H1 (cell line): ENCODE results near the gene IL2RA. TPM values are rescaled to one million over a fixed set of nuclear protein-coding genes. Genes with fewer than 3 reads are reported as not detected.

ENCODE experiments used
- BACH1 ChIP-seq: IDR thresholded peaks from 2 replicates; pipeline ENCODE4 v1.6.1; 2012; ENCODE audit warnings: low read length, improper control_type of control experiment
- CHD7 ChIP-seq: fragments of 300-600 bp; sonication (generic); IDR thresholded peaks from 2 replicates; pipeline ENCODE4 v1.7.1; 2012; ENCODE audit warnings: low read length, moderate library complexity, mild to moderate bottlenecking, inconsistent platforms; ENCODE audit not compliant: insufficient replicate concordance
- CTBP2 ChIP-seq: IDR thresholded peaks from 2 replicates; pipeline ENCODE4 v1.7.0; 2011; ENCODE audit warnings: borderline replicate concordance, mild to moderate bottlenecking, moderate library complexity, mixed read lengths, low read length; ENCODE audit not compliant: insufficient read depth, insufficient read length
- polyA plus RNA-seq, 7 experiments: library from polyadenylated mRNA; depleted of rRNA in 3 of 7; stranded (reverse) in 5 of 7; unstranded in 2 of 7; fragments of >200 nt in 5 of 7; fragments of 200-250 nt in 2 of 7; gene quantifications; 1 replicate in 5 of 7; 2 replicates in 1 of 7; 4 replicates in 1 of 7; pipeline versions ENCODE4 v1.2.1 to v1.2.3, GENCODE V29; 2011 to 2013; ENCODE audit warnings: missing spikeins in 2 of 7, mixed read lengths in 2 of 7
- total RNA-seq: library from RNA; stranded (reverse); fragmentation: NEBNext Ultra II Directional; extraction: Animal tissue kit (Norgen Biotek cat#: 25700); gene quantifications from 2 replicates; pipeline ENCODE4 v1.2.1, GENCODE V29; 2021

The IL2RA gene
- total and polyA plus RNA-seq, 2 of the 8 experiments (the other 6 are each of a cell fraction or from before 2014, with no cell fraction given): not detected

- TF ChIP-seq CHD7 (no peak), CTBP2 (no peak), BACH1 (no peak)
Observed at GRCh38 chr10:6065406-6065805, 3.2 kb upstream of the IL2RA start (continued).
